ENCODE results near the gene ARHGAP29. TPM values are rescaled to one million over a fixed set of nuclear protein-coding genes. Genes with fewer than 3 reads are reported as not detected.

The ARHGAP29 gene
- total RNA-seq, 1 donor from 2014 or later, result 35.1 TPM

DNA sequence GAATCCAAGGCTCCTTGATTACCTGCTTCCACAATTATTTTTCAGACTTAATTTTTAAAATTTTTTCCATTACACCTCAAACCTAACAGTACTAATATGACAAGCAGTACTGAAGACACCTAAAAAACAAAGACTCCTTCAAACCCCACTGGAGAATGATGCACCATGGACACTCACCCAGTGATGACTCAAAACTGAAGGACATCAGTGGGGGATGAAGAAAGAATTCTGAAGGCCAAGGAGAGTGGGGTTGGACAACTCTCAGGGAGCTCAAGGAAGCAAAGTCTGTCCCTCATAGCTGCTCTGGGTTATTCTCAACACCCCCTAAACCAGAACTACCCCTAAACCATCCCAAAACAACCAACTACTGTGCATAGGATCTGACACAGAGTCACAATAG lies 2.4 kb upstream of the ARHGAP29 start:
- intact Hi-C loops (cut with DNase I), result loop anchor here (2.0 to 10.0 kb wide), 3 partner anchors 179 to 305 kb away; partner anchors contain the start of genes ABCD3 and F3
- Histone ChIP-seq H3K36me3 (no peaks in the 10 kb centered on the region), H3K4me1 (no peaks in the 10 kb centered on the region), H3K9me3 (peaks cover 0 to 5% of the 10 kb centered on the region in 2 donors), H3K4me3 (no peak overlapping the region), H3K27me3 (no peaks in the 10 kb centered on the region), H3K27ac (no peak overlapping the region)
- TF ChIP-seq, protein P1, sequence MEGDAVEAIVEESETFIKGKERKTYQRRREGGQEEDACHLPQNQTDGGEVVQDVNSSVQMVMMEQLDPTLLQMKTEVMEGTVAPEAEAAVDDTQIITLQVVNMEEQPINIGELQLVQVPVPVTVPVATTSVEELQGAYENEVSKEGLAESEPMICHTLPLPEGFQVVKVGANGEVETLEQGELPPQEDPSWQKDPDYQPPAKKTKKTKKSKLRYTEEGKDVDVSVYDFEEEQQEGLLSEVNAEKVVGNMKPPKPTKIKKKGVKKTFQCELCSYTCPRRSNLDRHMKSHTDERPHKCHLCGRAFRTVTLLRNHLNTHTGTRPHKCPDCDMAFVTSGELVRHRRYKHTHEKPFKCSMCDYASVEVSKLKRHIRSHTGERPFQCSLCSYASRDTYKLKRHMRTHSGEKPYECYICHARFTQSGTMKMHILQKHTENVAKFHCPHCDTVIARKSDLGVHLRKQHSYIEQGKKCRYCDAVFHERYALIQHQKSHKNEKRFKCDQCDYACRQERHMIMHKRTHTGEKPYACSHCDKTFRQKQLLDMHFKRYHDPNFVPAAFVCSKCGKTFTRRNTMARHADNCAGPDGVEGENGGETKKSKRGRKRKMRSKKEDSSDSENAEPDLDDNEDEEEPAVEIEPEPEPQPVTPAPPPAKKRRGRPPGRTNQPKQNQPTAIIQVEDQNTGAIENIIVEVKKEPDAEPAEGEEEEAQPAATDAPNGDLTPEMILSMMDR (IDR thresholded peaks at IDR 0.05), result no peak
- no peak for DNase-seq (ENCODE audit: low spot score in 2 of 2)

DNA sequence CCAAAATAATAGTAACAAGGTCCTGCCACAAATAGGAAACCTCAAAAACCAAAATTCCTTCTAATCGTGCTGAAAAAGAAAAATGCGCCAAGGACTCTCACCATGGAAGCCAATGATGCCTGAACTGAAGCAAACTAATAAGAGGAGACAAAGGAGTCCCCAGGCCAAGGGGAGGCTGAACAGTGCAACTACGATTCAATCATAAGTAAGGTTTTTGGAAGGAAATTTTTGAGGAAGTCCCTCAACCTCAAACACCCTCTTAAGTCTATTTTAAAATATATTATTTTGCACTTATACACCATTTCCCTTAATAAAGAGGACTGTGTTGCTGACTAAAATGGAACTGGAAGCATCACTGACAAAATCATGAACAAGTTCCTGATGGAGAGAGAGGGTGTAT lies 1.7 kb upstream of the ARHGAP29 start:
- H3K27ac ChIP-seq, result no peak overlapping the region
- H3K27me3 ChIP-seq, result no peaks in the 10 kb centered on the region
- no peak overlapping the region for H3K4me3 ChIP-seq
- no peaks in the 10 kb centered on the region for H3K36me3 ChIP-seq
- DNase-seq (ENCODE audit: low spot score in 2 of 2), result no peak
- TF ChIP-seq, protein P1 (IDR thresholded peaks at IDR 0.05), result no peak
- H3K9me3 ChIP-seq, result peaks cover 0 to 5% of the 10 kb centered on the region in 2 donors
- intact Hi-C loops (cut with DNase I), result loop anchor here (2.0 to 5.0 kb wide), 2 partner anchors 180 to 192 kb away; partner anchors contain the start of gene ABCD3
- H3K4me1 ChIP-seq, result no peaks in the 10 kb centered on the region

DNA sequence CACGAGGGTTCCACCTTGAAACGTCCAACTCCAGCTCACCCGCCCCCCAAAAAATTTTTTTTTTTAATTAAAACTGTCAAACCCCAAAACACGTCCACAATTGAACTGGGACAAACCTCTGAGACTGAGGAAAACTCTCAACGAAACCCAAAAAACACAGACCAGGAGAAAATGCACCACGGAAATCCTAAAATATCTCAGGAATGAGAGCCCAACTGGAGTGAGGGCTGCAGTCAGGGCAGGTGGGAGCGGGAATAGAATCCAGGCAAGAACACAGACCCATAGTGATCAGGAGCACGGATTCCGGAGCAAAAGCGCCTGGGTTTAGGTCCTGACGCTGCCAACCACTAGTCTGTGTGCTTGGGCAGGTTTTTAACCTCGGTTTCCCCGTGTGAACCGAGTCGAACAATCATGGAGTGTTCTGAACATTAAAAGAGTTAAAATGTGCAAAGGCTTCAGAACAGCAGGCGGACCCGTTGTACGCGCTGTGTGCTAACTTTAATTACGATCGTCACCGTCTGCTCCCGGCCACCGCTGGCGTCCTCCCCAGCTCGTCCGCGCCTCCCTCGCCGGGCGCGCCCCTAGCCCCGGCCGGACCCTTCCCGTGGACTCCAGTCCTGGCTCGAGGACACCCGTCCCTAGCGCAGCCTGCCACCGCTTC lies 624 bp downstream of the ARHGAP29 start:
- intact Hi-C loops (cut with DNase I), result loop anchor here (1.0 to 5.0 kb wide), 5 partner anchors 11 to 328 kb away; partner anchors contain the start of gene GCLM
- Histone ChIP-seq H3K27ac (peak overlapping the region; percentile 81 to 86), H3K9me3 (no peaks in the 10 kb centered on the region), H3K27me3 (no peaks in the 10 kb centered on the region), H3K4me1 (no peaks in the 10 kb centered on the region), H3K4me3 (peak overlapping the region; percentile 63 to 90), H3K36me3 (no peaks in the 10 kb centered on the region)
- DNase-seq (ENCODE audit: low spot score in 2 of 2), result peak in 1 of 2 donors; percentile 71
- TF ChIP-seq, protein P1 (IDR thresholded peaks at IDR 0.05), result peak in 1 of 3 experiments; percentile 35

DNA sequence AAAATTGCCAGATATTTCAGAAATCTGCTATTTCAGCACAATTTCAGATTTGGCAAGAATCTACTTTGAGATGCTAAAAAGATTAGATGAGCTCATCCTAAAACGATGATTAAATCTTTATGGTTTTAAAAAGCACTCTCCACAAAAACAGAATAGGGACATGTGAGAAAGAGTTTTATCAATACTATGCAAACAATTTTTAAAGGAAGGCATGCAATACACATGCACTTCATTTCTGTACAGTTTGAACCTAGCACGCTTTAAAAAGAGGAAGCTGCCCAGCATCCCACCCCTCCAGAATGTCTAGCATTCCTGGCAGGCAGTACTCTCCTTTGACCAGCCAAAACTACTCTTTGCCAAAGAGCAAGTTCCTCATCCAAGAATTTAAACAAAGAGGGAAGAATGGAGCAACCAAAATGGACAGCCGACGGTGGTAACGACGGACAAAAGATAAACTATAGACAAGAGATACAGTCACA lies 1.3 kb downstream of the ARHGAP29 start:
- intact Hi-C loops (cut with DNase I), result loop anchor here (2.0 to 5.0 kb wide), 4 partner anchors 89 to 327 kb away; partner anchors contain the start of gene GCLM
- no peaks in the 10 kb centered on the region for H3K27me3 ChIP-seq

DNA sequence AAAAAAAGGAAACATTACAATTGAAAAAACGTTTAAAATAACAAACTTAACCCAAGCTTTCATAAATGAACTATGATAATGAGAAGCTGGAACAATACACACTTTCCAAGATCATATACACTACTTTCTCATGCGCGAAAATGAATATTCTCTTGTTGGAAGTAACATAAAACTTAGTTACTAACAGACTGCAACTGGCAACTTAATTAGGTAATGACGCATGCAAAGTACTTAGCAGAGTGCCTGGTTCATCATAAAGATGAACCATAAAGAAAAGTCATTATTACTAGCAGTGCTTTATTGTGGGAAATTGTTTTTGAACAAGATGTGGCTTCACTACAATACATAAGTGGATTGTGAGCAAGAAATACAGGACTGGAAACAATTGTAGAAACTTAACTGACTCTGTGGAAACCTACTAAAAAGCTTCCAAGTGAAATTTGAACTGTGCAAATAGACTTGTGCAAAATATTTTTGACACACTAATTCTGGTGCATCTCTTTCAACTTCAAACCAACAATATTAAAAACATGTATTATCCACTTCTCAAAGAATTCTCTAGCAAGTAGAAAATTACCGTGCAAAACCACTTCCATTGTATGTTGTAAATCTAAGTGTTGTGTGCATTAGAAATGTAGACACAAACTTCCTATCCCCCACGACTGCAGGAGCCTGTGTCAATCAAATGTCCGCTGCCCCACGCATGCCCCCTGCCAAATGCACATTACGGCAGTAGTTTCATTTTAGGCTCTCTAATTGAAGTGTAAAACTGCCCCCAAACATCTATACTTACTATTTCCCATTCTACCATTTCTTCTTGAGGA lies 2.0 kb downstream of the ARHGAP29 start:
- no peak for DNase-seq (ENCODE audit: low spot score in 2 of 2)
- Histone ChIP-seq H3K27ac (no peak overlapping the region), H3K4me3 (peak overlapping the region; percentile 63 to 90), H3K36me3 (no peaks in the 10 kb centered on the region), H3K9me3 (no peaks in the 10 kb centered on the region), H3K4me1 (peaks cover 0 to 5% of the 10 kb centered on the region in 2 donors), H3K27me3 (no peaks in the 10 kb centered on the region)
- TF ChIP-seq, protein P1 (IDR thresholded peaks at IDR 0.05), result no peak
- intact Hi-C loops (cut with DNase I), result loop anchor here (2.0 to 5.0 kb wide), 4 partner anchors 89 to 327 kb away; partner anchors contain the start of gene GCLM

More for the DNA sequence above, 1.3 kb downstream of the ARHGAP29 start:
- H3K9me3 ChIP-seq, result no peaks in the 10 kb centered on the region
- peak overlapping the region; percentile 63 to 90 for H3K4me3 ChIP-seq
- TF ChIP-seq, protein P1 (IDR thresholded peaks at IDR 0.05), result no peak
- peaks cover 0 to 4% of the 10 kb centered on the region in 2 donors for H3K4me1 ChIP-seq
- no peaks in the 10 kb centered on the region for H3K36me3 ChIP-seq
- no peak for DNase-seq (ENCODE audit: low spot score in 2 of 2)
- H3K27ac ChIP-seq, result peak overlapping the region; percentile 81 to 86

Measured in ascending aorta (tissue), 2 donors.